Epithelial cell of prostate (primary cell): ENCODE results near the gene WDR76.
"Not testable (repeated sequence)": the region's sequence is repeated elsewhere in the genome, so short reads cannot be mapped to it uniquely, and the experiment has no call there.

Source experiments
- DNase-seq: peaks from one replicate; pipeline ENCODE4 v3.0.0-alpha.2; 2011; ENCODE audit warnings: low read depth, low spot score
- H3K27ac ChIP-seq: fragments of 450-650 bp; 2 replicates; pipeline ENCODE4 v1.5.1; 2017; ENCODE audit warnings: mild to moderate bottlenecking

The WDR76 gene

GRCh38 chr15:43826508-43827341 is at the start of gene WDR76:
WDR76 (plus strand) TSS chr15:43827002; CDS start chr15:43827033, 31 bp downstream.
- DNase-seq = no peak
- peak within 1 kb of the TSS; percentile 35 for H3K27ac ChIP-seq

GRCh38 chr15:43777267-43777914 is 49.4 kb upstream of the WDR76 start:
- no peak for DNase-seq
- peak overlapping the region; percentile 56 for H3K27ac ChIP-seq

- no peak for DNase-seq
- no peak overlapping the region for H3K27ac ChIP-seq
These were observed 47.8 kb upstream of the WDR76 start for GRCh38 chr15:43779016-43779415.

GRCh38 chr15:43789409-43789808 is 37.4 kb upstream of the WDR76 start:
- DNase-seq = no peak
- H3K27ac ChIP-seq = no peak overlapping the region

- DNase-seq = peak; percentile 95
- H3K27ac ChIP-seq = peak within 1 kb of the TSS; percentile 70
These were observed 34.6 kb upstream of the WDR76 start, which contains the start of gene SERF2 for GRCh38 chr15:43791993-43792760. SERF2 (plus strand) TSS chr15:43792320; CDS start chr15:43792377, 57 bp downstream.

- no peak for DNase-seq
- peak overlapping the region; percentile 70 for H3K27ac ChIP-seq
These were observed 33.9 kb upstream of the WDR76 start for GRCh38 chr15:43792761-43793476.

- peak overlapping the region; percentile 70 for H3K27ac ChIP-seq
- DNase-seq = no peak
These were observed 33.2 kb upstream of the WDR76 start for GRCh38 chr15:43793647-43794046.

- H3K27ac ChIP-seq = no peak overlapping the region
- no peak for DNase-seq
These were observed 32.3 kb upstream of the WDR76 start for GRCh38 chr15:43794269-43795037.

GRCh38 chr15:43795197-43795596 is 31.6 kb upstream of the WDR76 start:
- no peak overlapping the region for H3K27ac ChIP-seq

GRCh38 chr15:43795997-43796396 is 30.8 kb upstream of the WDR76 start:
- no peak overlapping the region for H3K27ac ChIP-seq
- DNase-seq = no peak

More at GRCh38 chr15:43795197-43795596, 31.6 kb upstream of the WDR76 start:
- no peak for DNase-seq

GRCh38 chr15:43796566-43796965 is 30.2 kb upstream of the WDR76 start:
- no peak overlapping the region for H3K27ac ChIP-seq
- DNase-seq = no peak

GRCh38 chr15:43799209-43799944 is 27.4 kb upstream of the WDR76 start:
- no peak for DNase-seq
- H3K27ac ChIP-seq = peak overlapping the region; percentile 89

- H3K27ac ChIP-seq = peak within 1 kb of the TSS; percentile 89
- no peak for DNase-seq
These were observed 26.9 kb upstream of the WDR76 start, which contains the start of gene SERINC4 for GRCh38 chr15:43799945-43800285. SERINC4 (minus strand) TSS chr15:43800220; CDS start chr15:43799986, 234 bp downstream.

GRCh38 chr15:43800286-43801141 is 26.3 kb upstream of the WDR76 start, which contains the start of gene HYPK:
HYPK (plus strand) TSS chr15:43800599; CDS start chr15:43800623, 24 bp downstream.
- peak within 1 kb of the TSS; percentile 89 for H3K27ac ChIP-seq
- no peak for DNase-seq

GRCh38 chr15:43802676-43803075 is 24.1 kb upstream of the WDR76 start:
- not testable (repeated sequence) for DNase-seq, H3K27ac ChIP-seq

GRCh38 chr15:43808435-43808950 is 18.3 kb upstream of the WDR76 start:
- H3K27ac ChIP-seq = no peak overlapping the region
- DNase-seq = no peak

GRCh38 chr15:43808960-43809678 is 17.7 kb upstream of the WDR76 start:
- no peak overlapping the region for H3K27ac ChIP-seq
- no peak for DNase-seq
